ENCODE data around the gene PRX.
"Not testable (repeated sequence)": the region's sequence is repeated elsewhere in the genome, so short reads cannot be mapped to it uniquely, and the experiment has no call there.

PRX gene

GRCh38 chr19:40390084-40390742 lies 23.0 kb downstream of the PRX start, which contains the start of gene HIPK4:
TSS of gene HIPK4 (minus strand) at chr19:40390181. CDS start at chr19:40389902, 279 bp downstream.
- no peak for DNase-seq (ENCODE audit: low spot score)

- DNase-seq (ENCODE audit: low spot score) = no peak
Measured at GRCh38 chr19:40389404-40390083, 23.6 kb downstream of the PRX start.

GRCh38 chr19:40388481-40388880 lies 24.7 kb downstream of the PRX start:
- no peak for DNase-seq (ENCODE audit: low spot score)

- no peak for DNase-seq (ENCODE audit: low spot score)
Measured at GRCh38 chr19:40387155-40387554, 26.0 kb downstream of the PRX start.

- no peak for DNase-seq (ENCODE audit: low spot score)
Measured at GRCh38 chr19:40383668-40384248, 29.4 kb downstream of the PRX start.

- DNase-seq (ENCODE audit: low spot score) = no peak
Measured at GRCh38 chr19:40381321-40381720, 31.9 kb downstream of the PRX start.

GRCh38 chr19:40380199-40381037 lies 32.8 kb downstream of the PRX start:
- DNase-seq (ENCODE audit: low spot score) = no peak

GRCh38 chr19:40379446-40380198 lies 33.6 kb downstream of the PRX start:
- no peak for DNase-seq (ENCODE audit: low spot score)

- no peak for DNase-seq (ENCODE audit: low spot score)
Measured at GRCh38 chr19:40378509-40378908, 34.7 kb downstream of the PRX start.

- no peak for DNase-seq (ENCODE audit: low spot score)
Measured at GRCh38 chr19:40377876-40378385, 35.2 kb downstream of the PRX start.

GRCh38 chr19:40376286-40376862 lies 36.8 kb downstream of the PRX start:
- no peak for DNase-seq (ENCODE audit: low spot score)

- no peak for DNase-seq (ENCODE audit: low spot score)
Measured at GRCh38 chr19:40374084-40374483, 39.1 kb downstream of the PRX start.

- DNase-seq (ENCODE audit: low spot score) = no peak
Measured at GRCh38 chr19:40371802-40372122, 41.4 kb downstream of the PRX start.

- DNase-seq (ENCODE audit: low spot score) = no peak
Measured at GRCh38 chr19:40370997-40371801, 42.0 kb downstream of the PRX start.

- DNase-seq (ENCODE audit: low spot score) = not testable (repeated sequence)
Measured at GRCh38 chr19:40370253-40370652, 42.9 kb downstream of the PRX start.

- DNase-seq (ENCODE audit: low spot score) = no peak
Measured at GRCh38 chr19:40369797-40370196, 43.4 kb downstream of the PRX start.

- no peak for DNase-seq (ENCODE audit: low spot score)
Measured at GRCh38 chr19:40367577-40368434, 45.4 kb downstream of the PRX start.

GRCh38 chr19:40366697-40367561 lies 46.2 kb downstream of the PRX start:
- DNase-seq (ENCODE audit: low spot score) = no peak

All from LoVo (cell line).